Superior temporal gyrus (tissue), 1 donor: ENCODE measurements around the gene SLC66A3.

ENCODE experiments used
- DNase-seq: peaks from one replicate; pipeline ENCODE4 v3.0.0-alpha.2; 2016; ENCODE audit errors: extremely low spot score

SLC66A3 gene

DNA sequence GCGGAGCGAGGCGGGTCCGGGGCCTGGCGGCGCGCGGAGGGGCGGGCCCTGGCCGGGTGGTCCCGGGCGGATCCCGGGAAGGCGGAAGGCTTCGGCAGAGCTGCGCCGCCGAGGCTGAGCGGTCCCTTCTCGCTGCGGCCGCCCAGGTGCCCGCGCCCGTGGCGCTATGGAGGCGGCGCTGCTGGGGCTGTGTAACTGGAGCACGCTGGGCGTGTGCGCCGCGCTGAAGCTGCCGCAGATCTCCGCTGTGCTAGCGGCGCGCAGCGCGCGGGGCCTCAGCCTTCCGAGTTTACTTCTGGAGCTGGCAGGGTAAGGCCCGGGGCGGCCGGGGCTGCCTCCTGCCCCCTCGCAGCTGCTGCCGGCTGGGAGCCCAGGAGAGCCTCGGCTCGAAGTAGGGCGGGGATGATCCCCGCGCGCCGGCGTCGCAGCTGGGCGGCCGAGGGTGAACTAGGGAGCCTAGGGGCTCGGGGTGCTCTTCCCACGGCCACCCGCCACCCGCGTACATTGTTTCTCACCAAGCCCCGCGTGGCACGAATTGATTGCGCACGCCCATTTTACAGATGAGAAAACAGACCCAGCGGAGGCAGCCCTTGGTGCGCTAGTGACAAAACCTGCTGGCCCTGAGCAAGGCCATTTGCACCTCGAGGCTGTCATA, at the start of gene SLC66A3:
TSS of gene SLC66A3 (plus strand) at position 87 of the 655 bp plus-strand sequence. CDS start at position 167, 80 bp downstream.
- peak; percentile 64 for DNase-seq

DNA sequence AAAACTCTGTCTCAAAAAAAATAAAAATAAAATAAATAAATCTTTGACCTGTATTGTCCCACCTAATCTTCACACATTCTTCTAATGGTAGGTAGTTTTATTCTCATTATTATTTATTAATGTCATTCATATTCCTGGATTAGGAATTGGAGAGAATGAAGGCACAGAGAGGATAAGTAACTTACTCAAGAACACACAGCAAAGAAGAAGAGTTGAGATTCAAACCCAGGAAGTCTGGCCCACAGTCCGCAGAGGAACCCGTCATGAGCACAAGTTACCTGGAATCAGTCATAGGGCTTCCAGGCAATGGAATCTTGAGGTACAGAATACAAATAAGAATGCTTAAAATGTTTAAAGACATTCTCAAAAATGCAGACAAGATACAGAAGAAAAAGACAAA, 46.3 kb upstream of the SLC66A3 start:
- no peak for DNase-seq

DNA sequence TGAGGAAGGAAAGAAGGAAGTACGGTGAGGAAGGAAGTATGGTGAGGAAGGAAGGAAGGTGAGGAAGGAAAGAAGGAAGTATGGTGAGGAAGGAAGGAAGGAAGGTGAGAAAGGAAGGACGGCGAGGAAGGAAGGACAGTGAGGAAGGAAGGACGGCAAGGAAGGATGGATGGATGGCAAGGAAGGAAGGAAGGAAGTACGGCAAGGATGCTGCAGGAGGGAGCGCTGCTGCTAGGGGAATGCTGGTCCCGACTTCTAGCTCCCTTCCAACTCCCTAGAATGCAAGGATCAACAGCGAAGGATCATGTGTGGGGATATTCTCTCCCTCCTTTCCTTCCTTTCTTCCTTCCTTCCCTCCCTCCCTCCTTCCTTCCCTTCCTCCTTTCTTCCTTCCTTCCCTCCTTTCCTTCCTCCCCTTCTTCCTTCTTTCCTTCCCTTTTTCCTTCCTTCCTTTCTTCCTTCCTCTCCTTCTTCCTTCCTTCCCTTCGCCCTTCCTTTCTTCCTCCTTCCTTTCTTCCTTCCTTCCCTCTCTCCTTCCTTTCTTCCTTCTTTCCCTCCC, 42.3 kb upstream of the SLC66A3 start:
- DNase-seq: no peak

DNA sequence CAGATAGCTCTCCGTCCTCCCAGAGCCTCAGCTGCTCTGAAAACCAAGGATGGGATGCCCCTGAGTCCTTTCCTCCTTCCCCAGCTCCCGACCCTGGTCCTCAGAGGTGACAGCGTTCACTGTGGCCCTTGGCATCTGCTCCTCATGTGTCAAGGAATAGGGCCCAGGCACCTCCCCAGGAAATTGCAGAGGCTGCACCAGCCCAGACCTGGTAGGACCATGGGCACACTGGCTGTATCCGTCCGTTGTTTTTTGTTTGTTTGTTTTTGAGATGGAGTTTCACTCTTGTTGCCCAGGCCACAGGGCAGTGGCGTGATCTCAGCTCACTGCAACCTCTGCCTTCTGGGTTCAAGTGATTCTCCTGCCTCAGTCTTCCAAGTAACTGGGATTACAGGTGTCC, 37.5 kb upstream of the SLC66A3 start:
- no peak for DNase-seq

DNA sequence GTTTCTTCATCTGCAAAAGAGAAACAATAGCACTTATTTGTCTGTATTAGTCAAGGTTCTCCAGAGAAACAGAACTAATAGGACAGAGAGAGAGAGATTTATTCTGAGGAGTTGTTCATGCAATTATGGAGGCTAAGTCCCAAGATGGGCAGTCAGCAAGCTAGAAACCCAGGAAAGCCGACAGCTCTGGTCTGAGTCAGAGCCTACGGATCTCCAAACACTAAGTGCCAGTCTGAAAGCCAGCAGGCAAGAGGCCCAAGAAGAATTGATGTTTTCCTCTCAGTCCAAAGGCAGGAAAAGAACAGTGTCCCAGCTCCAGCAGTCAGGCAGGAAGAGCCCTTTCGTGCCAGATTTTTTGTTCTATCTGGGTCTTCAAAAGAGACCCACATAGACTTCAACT, 36.5 kb upstream of the SLC66A3 start:
- DNase-seq: no peak

DNA sequence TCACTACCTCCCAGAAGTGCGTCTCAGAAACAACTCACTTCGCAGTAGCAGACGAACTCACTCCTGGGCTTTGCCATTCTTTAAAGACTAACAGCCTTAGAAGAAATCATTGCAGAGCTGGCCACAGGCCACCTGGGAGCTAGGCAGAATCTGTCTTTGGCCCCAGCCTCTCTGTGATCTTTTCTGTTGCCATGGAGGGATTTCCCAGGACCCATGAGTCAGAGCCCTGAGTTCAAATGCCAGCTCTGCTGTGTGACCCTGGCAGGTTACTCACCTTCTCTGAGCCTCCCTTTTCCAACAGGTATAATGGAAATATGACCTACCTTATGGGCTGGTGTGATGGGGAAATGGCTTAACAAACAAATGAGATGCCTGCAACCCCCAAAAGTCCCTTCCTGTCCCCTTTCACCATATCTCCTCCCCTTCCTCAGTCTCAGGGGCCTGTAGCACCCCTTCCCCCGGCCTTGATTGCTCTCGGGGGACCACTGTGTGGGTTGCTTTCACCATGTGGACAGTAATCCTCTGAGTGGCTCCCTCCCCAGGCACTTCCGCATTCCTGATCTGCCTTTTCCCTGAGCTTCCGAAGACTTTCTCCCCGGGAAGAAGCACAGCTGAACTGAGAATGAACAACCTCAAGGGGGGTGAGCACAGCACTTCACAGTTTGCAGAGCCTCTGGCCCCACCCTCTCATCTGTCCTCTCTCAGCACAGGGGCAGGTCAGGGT, 34.0 kb upstream of the SLC66A3 start:
- DNase-seq: no peak

DNA sequence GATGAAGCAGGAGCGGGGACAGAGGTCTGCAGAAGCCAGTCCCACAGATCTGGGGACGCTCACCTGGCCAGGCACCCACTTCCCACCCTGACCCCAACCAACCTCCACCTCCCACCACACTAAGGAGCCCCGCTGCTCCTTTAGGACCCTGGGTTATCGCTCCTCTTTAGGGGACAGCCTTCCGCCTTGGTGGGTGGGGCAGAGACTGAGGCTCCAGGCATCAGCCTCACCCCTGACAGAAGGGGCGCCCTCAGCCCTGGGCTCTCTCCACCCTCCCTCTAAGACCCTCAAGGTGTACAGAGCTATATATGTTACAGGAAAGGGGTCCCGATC, 33.5 kb upstream of the SLC66A3 start:
- DNase-seq: no peak

DNA sequence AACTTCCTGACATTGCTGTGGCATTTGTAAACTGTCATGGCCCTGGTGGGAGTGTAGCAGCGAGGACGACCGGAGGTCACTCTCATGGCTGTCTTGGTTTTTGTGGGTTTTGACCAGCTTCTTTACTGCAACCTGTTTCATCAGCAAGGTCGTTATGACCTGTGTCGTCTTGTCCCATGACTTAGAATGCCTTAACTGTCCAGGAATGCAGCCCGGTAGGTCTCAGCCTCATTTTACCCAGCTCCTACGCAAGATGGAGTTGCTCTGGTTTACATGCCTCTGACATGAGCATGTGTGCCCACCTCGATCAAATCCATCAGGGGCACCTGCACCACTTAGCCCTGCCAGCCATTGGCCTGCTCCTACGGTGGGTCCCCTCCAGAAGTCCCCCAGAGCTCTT, 32.9 kb upstream of the SLC66A3 start:
- no peak for DNase-seq

DNA sequence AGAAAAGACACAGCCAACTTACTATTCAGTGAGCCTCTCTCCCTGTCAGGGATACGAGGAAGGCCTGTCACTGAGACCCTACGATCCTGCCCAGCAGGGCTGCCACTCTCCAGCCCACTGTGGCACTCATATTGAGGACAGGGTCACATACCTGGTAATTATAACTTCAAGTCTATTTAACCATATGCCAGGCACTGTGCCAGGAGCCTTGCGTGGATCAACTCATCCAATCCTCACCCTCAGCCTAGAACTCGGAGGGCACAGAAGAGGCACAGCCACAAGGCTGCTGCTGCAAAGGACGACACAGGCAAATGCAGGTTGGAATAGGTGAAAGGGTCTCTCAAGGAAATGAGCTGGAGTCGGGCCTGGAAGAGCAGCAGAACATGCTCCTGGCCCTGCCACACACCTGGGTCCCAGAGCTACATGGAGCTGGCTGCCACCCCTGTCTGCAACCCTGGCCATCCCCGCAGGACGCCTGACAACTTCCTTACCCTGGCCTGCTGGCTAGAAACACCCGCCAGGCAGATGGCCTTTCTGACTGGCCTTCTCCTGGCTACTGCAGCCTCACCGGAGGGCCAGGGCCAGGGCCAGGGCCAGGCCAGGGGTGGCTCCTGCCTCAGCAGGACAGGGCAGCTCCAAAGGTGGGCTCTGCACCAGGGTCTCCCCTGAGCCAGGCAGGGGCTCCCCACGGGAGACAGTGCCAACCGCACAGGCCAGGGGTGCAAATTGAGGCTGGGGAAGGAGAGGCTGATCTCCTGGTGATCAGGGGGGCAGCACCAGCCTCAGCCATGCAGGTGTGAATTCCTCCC, 32.1 kb upstream of the SLC66A3 start:
- no peak for DNase-seq

DNA sequence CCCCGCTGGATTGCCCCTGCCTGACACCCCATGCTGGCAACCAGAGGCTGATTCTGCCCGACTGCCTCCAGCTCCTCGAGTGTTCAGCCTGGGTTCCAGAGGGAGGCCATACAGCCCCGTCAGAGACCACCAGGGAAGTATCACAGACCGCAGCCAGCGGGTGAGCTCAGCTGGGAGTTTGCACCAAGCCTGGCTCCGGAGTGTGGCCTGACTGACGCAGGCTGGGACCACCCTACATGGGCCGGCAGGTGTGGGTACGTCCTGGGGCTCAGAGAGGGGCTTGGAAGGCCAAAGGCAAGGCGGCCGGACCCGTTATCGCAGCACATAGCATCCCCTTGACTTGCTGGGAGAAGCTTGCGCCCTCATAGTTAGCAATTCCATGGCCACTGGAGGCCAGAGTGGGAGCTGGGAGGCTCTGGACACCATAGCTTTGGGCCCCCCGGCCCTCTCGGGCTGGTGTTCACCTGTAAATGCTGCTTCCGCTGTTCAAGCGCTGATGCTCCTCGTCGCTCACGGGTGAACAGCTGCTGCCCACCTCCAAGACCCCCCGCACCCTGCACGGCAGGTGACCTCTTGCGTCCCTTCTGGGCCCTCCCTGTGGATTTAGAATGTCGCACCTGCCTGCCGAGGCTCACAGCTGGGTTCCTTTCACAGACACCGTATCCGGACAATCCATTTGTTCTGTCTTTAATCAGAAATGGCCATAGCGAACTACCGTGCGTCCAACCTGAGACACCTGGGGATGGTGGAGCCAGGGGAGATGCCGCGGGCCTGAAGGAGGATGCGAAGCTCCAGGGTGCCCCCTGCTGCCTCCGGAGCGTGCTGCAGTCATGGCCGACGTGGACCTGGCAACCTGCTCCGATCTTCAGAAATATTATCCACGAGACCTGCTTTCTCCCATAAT, 31.2 kb upstream of the SLC66A3 start:
- peak; percentile 78 for DNase-seq

DNA sequence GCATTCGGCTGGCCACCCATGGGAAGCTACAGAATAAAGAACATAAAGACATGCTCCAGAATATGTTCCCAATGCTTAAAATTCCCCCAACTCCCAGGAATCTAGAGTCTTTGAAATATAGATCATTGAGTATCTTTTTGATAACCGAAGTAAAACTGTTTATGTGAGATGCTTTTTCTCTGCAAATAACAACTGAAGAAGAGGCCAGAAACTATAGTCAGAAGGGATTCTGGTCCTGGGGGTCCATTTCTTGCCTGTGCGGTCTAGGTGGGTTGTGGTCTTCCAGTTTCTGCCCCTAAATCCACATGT, 30.6 kb upstream of the SLC66A3 start:
- no peak for DNase-seq

DNA sequence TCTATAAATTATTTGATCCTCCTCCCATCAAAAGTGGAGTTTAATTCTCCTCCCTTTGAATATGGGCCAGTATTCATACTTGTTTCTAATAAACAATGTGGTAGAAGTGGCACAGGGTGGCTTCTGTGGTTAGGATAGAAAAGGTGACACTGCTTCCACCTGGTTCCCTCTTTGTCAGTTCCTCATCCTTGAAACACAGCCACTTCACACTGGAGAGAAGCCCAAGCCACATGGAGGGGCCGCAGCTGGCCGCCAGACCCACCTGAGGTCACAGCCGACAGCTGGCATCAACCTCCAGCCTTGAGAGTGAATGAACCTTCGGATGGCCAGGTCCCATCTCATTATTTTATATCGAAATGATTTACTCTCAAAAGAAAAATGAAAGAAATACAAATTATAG, 27.5 kb upstream of the SLC66A3 start:
- DNase-seq: no peak

DNA sequence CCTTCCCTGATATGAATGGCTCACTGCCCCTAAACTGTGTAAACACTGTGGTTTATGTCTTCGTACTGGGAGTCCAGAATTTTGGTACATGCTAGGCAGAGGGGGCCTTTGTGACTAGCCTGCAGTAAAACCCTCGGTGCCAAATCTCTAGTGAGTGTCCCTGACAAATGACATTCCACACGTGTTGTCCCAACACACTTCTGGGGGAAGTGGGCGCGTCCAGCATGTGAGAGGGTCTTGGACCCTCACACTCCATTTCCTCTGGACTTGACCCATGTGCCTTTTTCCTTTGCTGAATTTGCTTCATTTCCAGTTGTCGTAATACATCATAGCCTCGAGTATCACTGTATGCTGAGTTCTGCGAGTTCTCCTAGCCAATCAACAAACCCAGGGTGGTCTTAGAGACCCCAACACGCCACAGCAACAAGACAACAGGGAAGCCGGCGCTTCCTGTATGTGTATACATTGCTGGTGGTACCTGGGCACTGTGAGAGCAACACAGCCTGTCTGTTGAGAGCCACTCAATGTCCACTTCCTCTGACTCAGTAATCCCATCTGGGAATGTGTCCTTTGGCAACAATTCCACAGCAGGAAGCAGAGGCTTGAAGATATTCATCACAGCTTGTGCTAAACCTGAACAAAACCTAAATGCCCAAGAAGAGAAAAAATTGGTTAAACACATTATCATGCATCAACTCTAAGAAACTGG, 26.9 kb upstream of the SLC66A3 start:
- DNase-seq: no peak

DNA sequence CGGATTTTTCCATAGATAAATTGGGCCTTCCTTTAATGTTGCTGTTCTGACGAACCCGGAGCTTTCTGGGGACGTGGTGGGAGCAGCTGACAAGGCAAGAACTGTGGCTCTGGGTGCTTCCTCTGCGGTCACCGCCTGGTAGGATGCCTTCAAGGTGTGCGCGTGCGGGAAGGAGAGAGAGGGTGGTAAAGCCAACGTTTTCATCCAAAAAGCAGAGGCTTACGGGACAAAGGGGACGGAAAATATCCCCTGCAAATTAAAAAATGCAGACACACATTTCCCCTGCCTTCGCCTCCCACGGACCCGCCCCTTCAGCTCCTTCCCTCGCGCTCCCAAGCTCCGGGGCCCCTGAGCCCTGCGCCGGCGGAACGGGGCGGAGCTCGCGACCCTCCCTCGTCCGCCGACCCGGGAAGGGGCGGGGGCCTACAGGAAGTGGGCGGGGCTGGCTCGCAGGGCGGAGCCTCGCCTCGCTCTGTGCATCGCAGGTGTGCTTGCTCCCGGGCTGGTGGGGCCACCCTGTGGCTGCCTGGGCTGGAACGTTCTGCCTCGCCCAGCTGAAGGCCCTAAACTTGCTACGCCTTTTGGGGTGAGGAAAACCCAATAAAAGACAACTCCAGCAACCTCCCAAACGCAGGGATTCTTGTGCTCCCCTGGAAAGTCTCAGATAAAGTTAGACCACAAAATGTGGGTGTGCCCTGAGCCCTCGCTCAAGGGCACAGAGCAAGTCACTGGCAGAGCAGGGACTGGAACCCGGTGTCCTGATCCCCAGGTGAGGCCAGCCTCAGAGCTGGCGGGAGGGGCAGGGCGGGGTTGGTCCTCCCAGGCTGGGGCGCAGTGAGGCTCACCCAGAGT, 25.4 kb upstream of the SLC66A3 start:
- no peak for DNase-seq

DNA sequence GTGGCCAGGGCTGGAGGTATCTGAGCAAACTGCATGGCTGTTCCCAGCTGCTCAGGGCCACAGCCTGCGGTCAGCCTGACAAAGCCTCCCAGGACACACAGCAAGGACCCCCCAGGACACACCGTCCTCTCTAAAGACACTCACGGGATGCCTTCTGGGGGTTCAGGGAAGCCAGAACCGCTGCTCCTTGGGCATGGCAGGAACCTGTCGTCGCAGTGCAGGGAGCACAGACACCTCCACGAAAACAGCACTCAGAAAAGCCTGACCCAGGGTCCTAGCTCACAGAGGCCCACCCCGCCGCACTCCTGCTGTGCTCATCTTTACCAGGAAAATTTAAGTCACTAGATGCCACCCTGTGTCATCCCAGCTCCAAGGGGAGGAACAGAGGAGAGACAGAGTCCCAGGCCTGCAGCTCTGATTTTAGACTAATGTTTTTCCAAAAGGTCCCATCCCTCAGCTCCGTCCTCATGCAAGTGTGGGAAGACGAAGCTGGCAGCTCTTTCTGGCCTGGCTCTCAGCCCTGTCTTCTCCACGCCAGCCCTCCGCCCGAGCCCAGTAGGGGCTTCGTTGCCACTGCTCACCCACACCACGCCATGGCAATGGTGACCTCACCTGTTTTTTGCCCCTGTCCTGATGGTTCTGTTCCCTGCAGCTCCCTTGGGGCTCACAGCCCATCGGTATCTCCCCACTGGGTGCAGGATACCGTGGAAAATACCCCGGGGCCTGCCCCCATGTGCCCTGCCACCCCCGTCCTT, 23.9 kb upstream of the SLC66A3 start:
- no peak for DNase-seq

DNA sequence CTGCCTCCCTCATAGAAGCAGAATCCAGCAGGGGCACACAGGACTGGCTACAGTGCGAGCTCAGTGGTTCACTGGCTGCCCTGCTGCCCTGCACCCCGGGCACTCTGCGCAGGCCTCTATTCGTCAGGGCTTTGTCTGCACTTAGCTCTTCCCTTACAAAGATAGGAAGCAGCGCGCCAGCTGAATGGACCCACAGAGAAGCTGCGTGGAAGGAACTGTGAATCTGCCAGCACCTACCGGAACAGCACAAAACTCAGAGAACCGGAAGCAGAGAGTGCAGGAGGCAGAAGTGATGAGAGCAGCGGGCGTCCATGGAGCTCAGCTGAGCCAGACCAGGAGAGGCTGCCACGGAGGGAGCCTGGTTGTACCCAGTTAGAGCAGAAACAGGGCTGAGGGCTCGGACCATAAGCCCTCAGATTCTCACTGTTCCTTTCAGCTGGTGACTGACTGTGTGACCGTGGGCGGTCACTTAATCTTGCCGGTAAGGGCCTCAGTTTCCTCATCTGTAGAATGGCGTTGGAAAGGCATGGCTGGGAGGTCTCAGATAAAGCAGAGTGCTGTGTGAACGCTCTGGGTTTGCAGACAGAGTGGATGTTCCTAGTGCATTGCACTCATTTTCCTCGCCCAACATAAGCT, 23.1 kb upstream of the SLC66A3 start:
- peak; percentile 46 for DNase-seq

DNA sequence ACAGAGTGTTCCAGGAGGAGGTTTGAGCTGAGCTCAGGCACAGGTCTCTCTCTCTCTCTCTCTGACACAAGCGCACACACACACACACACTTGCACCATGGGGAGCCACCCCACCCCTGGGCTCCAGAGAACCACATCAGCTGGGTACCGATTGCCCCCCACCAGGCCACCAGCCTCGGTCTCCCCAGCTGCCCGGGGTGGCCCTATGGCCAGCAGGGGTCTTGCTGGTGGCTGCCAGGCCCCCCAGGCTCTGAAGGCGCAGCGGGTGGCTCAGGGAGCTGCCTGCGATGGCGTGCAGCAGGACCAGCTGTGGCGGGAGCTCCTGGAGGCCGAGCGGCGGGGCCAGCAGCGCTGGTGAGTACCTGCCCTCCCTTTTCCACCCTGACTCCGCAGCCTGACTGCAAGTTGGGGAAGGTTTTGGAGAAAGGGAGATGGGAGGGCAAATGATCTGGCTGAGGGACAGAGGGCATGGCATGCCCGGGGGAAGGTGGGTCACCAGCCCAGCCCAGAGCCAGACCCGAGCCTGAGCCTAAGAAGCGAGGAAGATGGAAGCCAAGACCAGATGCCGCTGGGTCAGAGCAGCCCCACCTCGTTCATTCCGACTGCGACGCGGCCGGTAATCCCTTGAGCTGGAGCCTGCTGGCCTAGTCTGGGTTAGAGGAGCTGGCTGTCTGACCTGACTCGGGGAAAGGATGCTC, 21.9 kb upstream of the SLC66A3 start:
- DNase-seq: no peak

DNA sequence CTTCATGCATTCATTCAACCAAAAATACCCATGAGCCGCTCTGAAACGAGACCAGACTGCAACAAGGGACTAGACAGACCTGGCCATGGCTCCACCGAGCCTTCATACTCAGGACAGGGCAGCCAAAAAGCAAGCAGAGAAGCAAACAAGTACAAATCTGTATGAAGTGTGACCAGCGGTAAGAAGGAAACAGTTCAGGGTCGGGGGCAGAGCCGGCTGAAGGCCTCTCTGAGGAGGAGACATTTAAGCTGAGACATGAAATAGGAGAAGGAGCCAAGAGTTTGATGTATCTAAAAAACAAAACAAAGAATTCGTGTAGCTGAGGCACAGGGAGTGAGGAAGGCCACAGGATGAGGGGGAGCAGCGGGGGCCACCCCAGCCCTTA, 21.3 kb upstream of the SLC66A3 start:
- no peak for DNase-seq
